SK-N-MC (cell line): Measurements from ENCODE around the gene TCF12.

ENCODE experiments used
- EZH2 ChIP-seq: fragments of 200-600 bp; sonication (generic); IDR thresholded peaks from one replicate; pipeline ENCODE4 v1.6.1; 2017; ENCODE audit warnings: antibody characterized with exemption
- FOXP2 ChIP-seq: optimal IDR thresholded peaks from 2 replicates; pipeline ENCODE3; 2011; ENCODE audit warnings: mild to moderate bottlenecking, moderate library complexity; ENCODE audit not compliant: insufficient read depth; ENCODE audit errors: extremely low read length, control extremely low read depth
- POLR2AphosphoS5 ChIP-seq: IDR thresholded peaks from 2 replicates; pipeline ENCODE4 v1.6.1; 2012; ENCODE audit warnings: mild to moderate bottlenecking, low read depth, low read length, borderline replicate concordance

DNA sequence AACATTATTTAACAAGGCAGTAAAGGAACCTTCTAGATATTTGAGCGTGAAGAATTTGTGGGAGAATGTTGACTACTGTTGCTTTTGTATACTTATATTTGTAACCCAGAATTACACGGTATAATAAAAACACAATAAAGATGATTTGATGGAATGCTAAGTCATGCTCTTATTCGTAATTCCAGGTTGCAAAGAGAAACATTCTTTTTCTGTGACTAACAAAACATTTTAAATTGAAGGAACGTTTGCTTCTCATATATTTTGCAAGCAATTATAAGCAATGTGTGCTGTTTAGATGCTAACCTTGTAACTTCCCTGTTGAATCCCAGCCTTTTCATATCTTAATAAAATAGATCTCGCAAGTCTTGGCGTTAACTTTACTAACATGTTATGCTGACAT lies 333.5 kb downstream of the TCF12 start:
- TF ChIP-seq EZH2 (no peak), POLR2AphosphoS5 (no peak), FOXP2 (no peak)
